ENCODE data around the gene ZDHHC17. TPM values are rescaled to one million over a fixed set of nuclear protein-coding genes. Genes with fewer than 3 reads are reported as not detected.

ZDHHC17 gene
- total and polyA plus RNA-seq, 2 experiments from 2014 or later, result 11.7 to 39.8 TPM

- DNase-seq (ENCODE audit: low spot score), result no peak
- no peak overlapping the region for H2AFZ ChIP-seq
- no peak overlapping the region for H3K27ac ChIP-seq
- H4K20me1 ChIP-seq (ENCODE audit: insufficient read depth, poor library complexity, severe bottlenecking), result no peaks in the 10 kb centered on the region
- TF ChIP-seq CTCF (IDR thresholded peaks at IDR 0.05; ENCODE audit: poor library complexity) (no peak), EZH2 (IDR thresholded peaks at IDR 0.05; ENCODE audit: borderline replicate concordance) (no peak), EZH2phosphoT487 (IDR thresholded peaks at IDR 0.05; ENCODE audit: low read depth, severe bottlenecking, unreplicated experiment) (no peak)
- H3K79me2 ChIP-seq, result no peaks in the 10 kb centered on the region
- 86% methylated on average over 3 of the region's 3 CpGs for WGBS (ENCODE audit: low lambda C conversion rate, missing lambda C conversion rate)
- no peaks in the 10 kb centered on the region for H3K36me3 ChIP-seq (replicated peaks; ENCODE audit: insufficient read depth, low read depth)
- H3K4me2 ChIP-seq, result no peak overlapping the region
- H3K27me3 ChIP-seq, result no peaks in the 10 kb centered on the region
- no peaks in the 10 kb centered on the region for H3K9me2 ChIP-seq (replicated peaks; ENCODE audit: insufficient read depth)
- H3K4me1 ChIP-seq (ENCODE audit: insufficient read depth), result peaks cover 17% of the 10 kb centered on the region
- H3K4me3 ChIP-seq, result no peak overlapping the region
- no peaks in the 10 kb centered on the region for H3K9me3 ChIP-seq (ENCODE audit: low read depth)
Measured at GRCh38 chr12:76715332-76715731, 48.6 kb upstream of the ZDHHC17 start.

- no peak for TF ChIP-seq EZH2phosphoT487 (IDR thresholded peaks at IDR 0.05; ENCODE audit: low read depth, severe bottlenecking, unreplicated experiment)
- no peak for TF ChIP-seq CTCF (IDR thresholded peaks at IDR 0.05; ENCODE audit: poor library complexity)
- no peak overlapping the region for H3K27ac ChIP-seq
- no peaks in the 10 kb centered on the region for H3K27me3 ChIP-seq
- no peaks in the 10 kb centered on the region for H3K9me2 ChIP-seq (replicated peaks; ENCODE audit: insufficient read depth)
- no peak overlapping the region for H3K4me3 ChIP-seq
- WGBS (ENCODE audit: low lambda C conversion rate, missing lambda C conversion rate), result 70% methylated on average over 1 of the region's 1 CpG
- no peak overlapping the region for H3K4me2 ChIP-seq
- H3K79me2 ChIP-seq, result no peaks in the 10 kb centered on the region
- H2AFZ ChIP-seq, result no peak overlapping the region
- DNase-seq (ENCODE audit: low spot score), result no peak
- H4K20me1 ChIP-seq (ENCODE audit: insufficient read depth, poor library complexity, severe bottlenecking), result no peaks in the 10 kb centered on the region
- peaks cover 17% of the 10 kb centered on the region for H3K4me1 ChIP-seq (ENCODE audit: insufficient read depth)
- H3K9me3 ChIP-seq (ENCODE audit: low read depth), result no peaks in the 10 kb centered on the region
- no peaks in the 10 kb centered on the region for H3K36me3 ChIP-seq (replicated peaks; ENCODE audit: insufficient read depth, low read depth)
Measured at GRCh38 chr12:76717314-76717713, 46.6 kb upstream of the ZDHHC17 start.

GRCh38 chr12:76719171-76720041 lies 44.5 kb upstream of the ZDHHC17 start:
- H3K9me3 ChIP-seq (ENCODE audit: low read depth), result no peaks in the 10 kb centered on the region
- H3K4me1 ChIP-seq (ENCODE audit: insufficient read depth), result peaks cover 17% of the 10 kb centered on the region
- no peak overlapping the region for H3K4me3 ChIP-seq
- no peak for TF ChIP-seq EZH2 (IDR thresholded peaks at IDR 0.05; ENCODE audit: borderline replicate concordance)
- no peak for TF ChIP-seq CTCF (IDR thresholded peaks at IDR 0.05; ENCODE audit: poor library complexity)
- DNase-seq (ENCODE audit: low spot score), result no peak
- H4K20me1 ChIP-seq (ENCODE audit: insufficient read depth, poor library complexity, severe bottlenecking), result no peaks in the 10 kb centered on the region
- H2AFZ ChIP-seq, result no peak overlapping the region
- H3K79me2 ChIP-seq, result no peaks in the 10 kb centered on the region
- no peaks in the 10 kb centered on the region for H3K9me2 ChIP-seq (replicated peaks; ENCODE audit: insufficient read depth)
- H3K36me3 ChIP-seq (replicated peaks; ENCODE audit: insufficient read depth, low read depth), result no peaks in the 10 kb centered on the region
- H3K27ac ChIP-seq, result peak overlapping the region; percentile 17
- no peak overlapping the region for H3K4me2 ChIP-seq
- 79% methylated on average over 5 of the region's 5 CpGs for WGBS (ENCODE audit: low lambda C conversion rate, missing lambda C conversion rate)
- no peaks in the 10 kb centered on the region for H3K27me3 ChIP-seq

Data from hepatocyte (in vitro differentiated cells).